Umbilical cord (tissue), 2 donors: ENCODE data around the gene SNTG2. TPM values are rescaled to one million over a fixed set of nuclear protein-coding genes. Genes with fewer than 3 reads are reported as not detected.
"Not testable (repeated sequence)": the region's sequence is repeated elsewhere in the genome, so short reads cannot be mapped to it uniquely, and the experiment has no call there.

Experiments
- DNase-seq: peaks from one replicate; pipeline ENCODE4 v3.0.0-alpha.2; 2015; ENCODE audit warnings: low spot score
- total RNA-seq: library from RNA; depleted of rRNA; stranded (reverse); fragments of >200 nt; gene quantifications from one replicate; pipeline ENCODE4 v1.2.3, GENCODE V29; 2014; ENCODE audit warnings: low replicate concordance; ENCODE audit not compliant: insufficient read depth

Gene SNTG2
- total RNA-seq, 1 donor from 2014 or later = not detected

DNA sequence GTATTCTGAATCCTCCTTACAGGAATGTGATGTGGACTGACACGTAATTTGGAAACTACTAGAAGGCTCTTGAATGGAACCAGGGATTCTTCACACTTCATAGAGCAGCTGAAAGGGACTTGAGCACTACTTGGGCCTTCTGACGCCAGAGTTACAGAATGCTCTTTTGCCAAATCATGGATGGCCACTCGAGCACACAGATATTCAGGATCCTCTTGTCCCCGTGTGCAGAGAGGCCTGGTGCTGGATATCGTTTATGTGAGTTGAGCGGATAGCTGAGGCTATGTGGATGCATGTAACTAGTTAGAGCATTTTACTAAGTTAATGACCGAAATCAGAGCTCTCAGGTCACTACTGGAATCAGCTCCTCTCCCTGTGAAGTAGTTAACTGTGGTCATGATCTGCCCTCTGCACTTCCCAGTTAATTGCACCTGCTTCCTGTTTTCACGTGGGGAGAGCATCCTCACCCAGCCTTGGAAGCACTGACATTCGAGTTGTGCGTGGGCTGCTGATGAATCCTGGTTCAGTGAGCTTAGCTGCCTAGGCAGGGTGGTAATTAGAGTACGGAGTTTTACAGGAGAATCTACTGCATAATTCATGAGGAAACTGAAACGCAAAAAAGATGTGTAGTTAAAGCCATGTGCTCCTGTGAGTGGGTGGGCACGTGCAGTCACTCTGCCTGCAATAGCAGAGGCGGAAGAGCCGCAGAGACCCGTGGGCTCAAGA lies 457.5 kb downstream of the SNTG2 start:
- DNase-seq = no peak

DNA sequence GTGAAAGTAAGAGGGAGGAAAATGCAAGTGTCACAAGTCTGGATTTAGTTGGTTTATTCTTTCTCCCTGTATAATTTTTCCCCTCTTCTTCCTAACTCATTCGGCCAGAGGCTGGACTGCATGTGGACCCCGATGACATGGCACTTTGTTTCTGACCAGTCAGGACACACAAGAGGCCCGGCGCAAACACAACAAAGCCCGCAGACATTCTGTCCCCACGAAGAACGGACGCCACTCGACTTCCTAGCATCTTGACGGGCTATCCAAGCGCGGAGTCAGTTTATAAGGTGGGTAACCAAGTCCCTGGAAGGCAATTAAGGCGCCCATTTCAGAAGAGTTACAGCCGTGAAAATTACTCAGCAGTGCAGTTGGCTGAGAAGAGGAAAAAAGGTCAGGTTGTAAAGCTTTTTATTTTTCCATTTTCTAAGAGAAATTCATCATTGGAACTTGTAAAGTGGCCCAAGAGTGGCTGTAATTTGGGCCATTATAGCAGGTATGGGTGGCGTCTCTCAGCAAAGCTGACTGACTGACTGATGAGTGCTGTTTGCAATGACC lies 462.6 kb downstream of the SNTG2 start, which contains the start of gene TPO:
Gene TPO, plus strand, starts transcription at position 308 of the 555 bp plus-strand sequence. CDS start 946 bp downstream, outside the sequence.
- no peak for DNase-seq

DNA sequence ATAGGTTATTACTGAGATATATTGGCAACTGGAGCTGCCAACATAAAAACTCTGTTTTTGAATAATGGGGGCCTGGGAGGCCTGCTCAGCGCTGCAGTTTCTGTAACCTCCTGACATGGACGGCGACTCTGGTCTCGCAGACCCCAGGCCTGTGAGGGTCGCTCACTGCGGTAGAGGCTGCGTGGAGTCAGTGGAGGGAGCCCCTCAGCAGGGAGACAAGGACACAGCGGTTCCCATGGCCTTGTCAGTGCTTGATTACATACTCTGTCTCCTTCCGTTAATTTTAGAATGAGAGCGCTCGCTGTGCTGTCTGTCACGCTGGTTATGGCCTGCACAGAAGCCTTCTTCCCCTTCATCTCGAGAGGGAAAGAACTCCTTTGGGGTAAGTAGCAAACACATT lies 463.5 kb downstream of the SNTG2 start:
- DNase-seq = no peak

DNA sequence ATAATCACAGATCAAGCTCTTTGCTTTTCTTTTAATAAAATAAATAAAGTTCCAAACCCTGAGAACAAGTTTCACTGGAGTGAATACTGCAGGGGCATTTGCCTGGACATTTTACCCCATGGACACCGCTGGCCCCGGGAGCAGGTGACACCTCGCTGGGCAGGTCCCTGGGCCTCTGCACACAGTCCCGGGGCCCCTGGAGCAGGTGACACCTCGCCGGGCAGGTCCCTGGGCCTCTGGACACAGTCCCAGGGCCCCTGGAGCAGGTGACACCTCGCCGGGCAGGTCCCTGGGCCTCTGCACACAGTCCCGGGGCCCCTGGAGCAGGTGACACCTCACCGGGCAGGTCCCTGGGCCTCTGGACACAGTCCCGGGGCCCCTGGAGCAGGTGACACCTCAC lies 464.3 kb downstream of the SNTG2 start:
- not testable (repeated sequence) for DNase-seq

DNA sequence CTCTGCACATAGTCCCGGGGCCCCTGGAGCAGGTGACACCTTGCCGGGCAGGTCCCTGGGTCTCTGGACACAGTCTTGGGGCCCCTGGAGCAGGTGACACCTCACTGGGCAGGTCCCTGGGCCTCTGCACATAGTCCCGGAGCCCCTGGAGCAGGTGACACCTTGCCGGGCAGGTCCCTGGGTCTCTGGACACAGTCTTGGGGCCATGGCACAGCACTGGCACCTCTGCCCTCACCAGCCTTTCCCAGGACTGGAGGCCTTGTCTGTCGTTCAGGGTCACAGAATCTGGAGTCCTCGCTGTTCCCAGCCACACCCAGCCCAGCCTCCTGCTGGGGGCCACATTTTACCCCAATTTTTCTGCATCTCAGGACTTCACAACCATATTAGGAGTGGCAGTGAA lies 464.9 kb downstream of the SNTG2 start:
- no peak for DNase-seq
